ENCODE results near the gene LRP8.

DNA sequence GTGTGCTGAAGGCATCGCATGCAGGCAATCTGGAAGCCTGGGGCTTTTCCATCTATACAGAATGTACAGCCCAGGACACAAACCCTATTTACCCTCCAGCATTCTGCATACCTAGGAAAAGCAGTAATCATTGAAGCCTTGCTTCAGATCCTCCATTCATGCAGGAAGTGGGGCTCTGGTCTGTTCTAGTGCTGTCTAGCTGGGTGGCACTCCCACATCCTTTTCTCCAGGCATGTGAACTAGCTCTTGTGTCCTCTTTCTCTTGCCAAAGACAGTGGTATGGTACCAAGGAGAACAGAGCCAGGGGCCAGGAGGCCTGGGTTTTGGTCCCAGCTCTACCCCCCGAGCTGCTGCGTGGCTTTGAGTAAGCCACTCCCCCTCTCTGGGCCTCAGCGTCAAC is 21.7 kb downstream of the LRP8 start:
- TF ChIP-seq, protein P1, sequence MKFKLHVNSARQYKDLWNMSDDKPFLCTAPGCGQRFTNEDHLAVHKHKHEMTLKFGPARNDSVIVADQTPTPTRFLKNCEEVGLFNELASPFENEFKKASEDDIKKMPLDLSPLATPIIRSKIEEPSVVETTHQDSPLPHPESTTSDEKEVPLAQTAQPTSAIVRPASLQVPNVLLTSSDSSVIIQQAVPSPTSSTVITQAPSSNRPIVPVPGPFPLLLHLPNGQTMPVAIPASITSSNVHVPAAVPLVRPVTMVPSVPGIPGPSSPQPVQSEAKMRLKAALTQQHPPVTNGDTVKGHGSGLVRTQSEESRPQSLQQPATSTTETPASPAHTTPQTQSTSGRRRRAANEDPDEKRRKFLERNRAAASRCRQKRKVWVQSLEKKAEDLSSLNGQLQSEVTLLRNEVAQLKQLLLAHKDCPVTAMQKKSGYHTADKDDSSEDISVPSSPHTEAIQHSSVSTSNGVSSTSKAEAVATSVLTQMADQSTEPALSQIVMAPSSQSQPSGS (CRISPR knock-in tag; IDR thresholded peaks at IDR 0.05; ENCODE audit: borderline replicate concordance, low read depth) = no peak
- TF ChIP-seq, protein P2, sequence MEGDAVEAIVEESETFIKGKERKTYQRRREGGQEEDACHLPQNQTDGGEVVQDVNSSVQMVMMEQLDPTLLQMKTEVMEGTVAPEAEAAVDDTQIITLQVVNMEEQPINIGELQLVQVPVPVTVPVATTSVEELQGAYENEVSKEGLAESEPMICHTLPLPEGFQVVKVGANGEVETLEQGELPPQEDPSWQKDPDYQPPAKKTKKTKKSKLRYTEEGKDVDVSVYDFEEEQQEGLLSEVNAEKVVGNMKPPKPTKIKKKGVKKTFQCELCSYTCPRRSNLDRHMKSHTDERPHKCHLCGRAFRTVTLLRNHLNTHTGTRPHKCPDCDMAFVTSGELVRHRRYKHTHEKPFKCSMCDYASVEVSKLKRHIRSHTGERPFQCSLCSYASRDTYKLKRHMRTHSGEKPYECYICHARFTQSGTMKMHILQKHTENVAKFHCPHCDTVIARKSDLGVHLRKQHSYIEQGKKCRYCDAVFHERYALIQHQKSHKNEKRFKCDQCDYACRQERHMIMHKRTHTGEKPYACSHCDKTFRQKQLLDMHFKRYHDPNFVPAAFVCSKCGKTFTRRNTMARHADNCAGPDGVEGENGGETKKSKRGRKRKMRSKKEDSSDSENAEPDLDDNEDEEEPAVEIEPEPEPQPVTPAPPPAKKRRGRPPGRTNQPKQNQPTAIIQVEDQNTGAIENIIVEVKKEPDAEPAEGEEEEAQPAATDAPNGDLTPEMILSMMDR (IDR thresholded peaks at IDR 0.05) = no peak
- TF ChIP-seq CREB1 (CRISPR knock-in tag; IDR thresholded peaks at IDR 0.05) (no peak), TCF7 (CRISPR knock-in tag; IDR thresholded peaks at IDR 0.05; ENCODE audit: low read depth) (no peak)
- TF ChIP-seq, protein P3, sequence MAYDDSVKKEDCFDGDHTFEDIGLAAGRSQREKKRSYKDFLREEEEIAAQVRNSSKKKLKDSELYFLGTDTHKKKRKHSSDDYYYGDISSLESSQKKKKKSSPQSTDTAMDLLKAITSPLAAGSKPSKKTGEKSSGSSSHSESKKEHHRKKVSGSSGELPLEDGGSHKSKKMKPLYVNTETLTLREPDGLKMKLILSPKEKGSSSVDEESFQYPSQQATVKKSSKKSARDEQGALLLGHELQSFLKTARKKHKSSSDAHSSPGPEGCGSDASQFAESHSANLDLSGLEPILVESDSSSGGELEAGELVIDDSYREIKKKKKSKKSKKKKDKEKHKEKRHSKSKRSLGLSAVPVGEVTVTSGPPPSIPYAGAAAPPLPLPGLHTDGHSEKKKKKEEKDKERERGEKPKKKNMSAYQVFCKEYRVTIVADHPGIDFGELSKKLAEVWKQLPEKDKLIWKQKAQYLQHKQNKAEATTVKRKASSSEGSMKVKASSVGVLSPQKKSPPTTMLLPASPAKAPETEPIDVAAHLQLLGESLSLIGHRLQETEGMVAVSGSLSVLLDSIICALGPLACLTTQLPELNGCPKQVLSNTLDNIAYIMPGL (CRISPR knock-in tag; IDR thresholded peaks at IDR 0.05) = no peak
- TF ChIP-seq, protein P4, sequence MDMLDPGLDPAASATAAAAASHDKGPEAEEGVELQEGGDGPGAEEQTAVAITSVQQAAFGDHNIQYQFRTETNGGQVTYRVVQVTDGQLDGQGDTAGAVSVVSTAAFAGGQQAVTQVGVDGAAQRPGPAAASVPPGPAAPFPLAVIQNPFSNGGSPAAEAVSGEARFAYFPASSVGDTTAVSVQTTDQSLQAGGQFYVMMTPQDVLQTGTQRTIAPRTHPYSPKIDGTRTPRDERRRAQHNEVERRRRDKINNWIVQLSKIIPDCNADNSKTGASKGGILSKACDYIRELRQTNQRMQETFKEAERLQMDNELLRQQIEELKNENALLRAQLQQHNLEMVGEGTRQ (CRISPR knock-in tag; IDR thresholded peaks at IDR 0.05) = no peak
